ENCODE measurements around the gene PDE11A.

- TF ChIP-seq CTCF (IDR thresholded peaks at IDR 0.05) (no peak), POLR2A (IDR thresholded peaks at IDR 0.05) (no peak)
These were observed 215.0 kb downstream of the PDE11A start for GRCh38 chr2:177857538-177857937.

All from uterus (tissue), 2 donors.